Stimulated activated naive B cell treated with anti-CD40 and anti-IgM and Interleukin-4, amounts not matched to agents 10 μg/mL and 1 μg/mL and 100 μg/mL, for 72 hours (primary cell): ENCODE data around the gene HPRT1.
"Not testable (repeated sequence)": the region's sequence is repeated elsewhere in the genome, so short reads cannot be mapped to it uniquely, and the experiment has no call there.

Experiments used
- ATAC-seq, 2 donors: fragments of 150-1000 bp; cut with Tn5 transposase; replicated peaks; 2 replicates each; pipeline ENCODE4 v1.10.0; 2021; ENCODE audit warnings: moderate library complexity in 1 of 2
- DNase-seq: peaks from one replicate; pipeline ENCODE4 v3.0.0; 2021
- H3K27ac Mint-ChIP-seq: one replicate; pipeline ENCODE4 v1.8.0; 2022; ENCODE audit warnings: mild to moderate bottlenecking, mixed read lengths
- H3K27me3 Mint-ChIP-seq, 2 donors: one replicate each; pipeline ENCODE4 v1.8.0; 2022; ENCODE audit warnings: mixed read lengths in 2 of 2
- H3K36me3 Mint-ChIP-seq, 2 donors: one replicate each; pipeline ENCODE4 v1.8.0; 2022; ENCODE audit warnings: mixed read lengths in 2 of 2, mild to moderate bottlenecking in 1 of 2
- H3K4me1 Mint-ChIP-seq, 2 donors: one replicate each; pipeline ENCODE4 v1.8.0; 2022; ENCODE audit warnings: mixed read lengths in 2 of 2, mild to moderate bottlenecking in 1 of 2
- H3K4me3 Mint-ChIP-seq, 2 donors: one replicate each; pipeline ENCODE4 v1.8.0; 2022; ENCODE audit warnings: mild to moderate bottlenecking in 2 of 2, mixed read lengths in 2 of 2, moderate library complexity in 1 of 2
- H3K9me3 Mint-ChIP-seq, 2 donors: one replicate each; pipeline ENCODE4 v1.8.0; 2022; ENCODE audit warnings: mixed read lengths in 2 of 2, mild to moderate bottlenecking in 1 of 2

Gene HPRT1

GRCh38 chrX:134457708-134458107 is 2.3 kb upstream of the HPRT1 start:
- H3K4me3 Mint-ChIP-seq, result no peak overlapping the region
- no peak for ATAC-seq
- H3K9me3 Mint-ChIP-seq, result peaks cover 0 to under 1% of the 10 kb centered on the region in 2 donors
- DNase-seq, result no peak
- peaks cover 0 to under 1% of the 10 kb centered on the region in 2 donors for H3K27me3 Mint-ChIP-seq
- H3K36me3 Mint-ChIP-seq, result peaks cover under 1% of the 10 kb centered on the region in 2 donors
- peak overlapping the region; percentile 31 for H3K27ac Mint-ChIP-seq
- peaks cover under 1% of the 10 kb centered on the region in 2 donors for H3K4me1 Mint-ChIP-seq

GRCh38 chrX:134459683-134460004 is 321 bp upstream of the HPRT1 start:
- Mint-ChIP-seq H3K36me3 (no peaks in the 10 kb centered on the region), H3K4me3 (peak overlapping the region; percentile 83 to 92), H3K4me1 (no peaks in the 10 kb centered on the region), H3K27me3 (no peaks in the 10 kb centered on the region), H3K27ac (peak overlapping the region; percentile 9), H3K9me3 (no peaks in the 10 kb centered on the region)
- ATAC-seq (peak; percentile 6 to 7), DNase-seq (no peak)

GRCh38 chrX:134460862-134461220 is 876 bp downstream of the HPRT1 start:
- Mint-ChIP-seq H3K4me1 (no peaks in the 10 kb centered on the region), H3K9me3 (no peaks in the 10 kb centered on the region), H3K36me3 (no peaks in the 10 kb centered on the region), H3K27me3 (no peaks in the 10 kb centered on the region), H3K27ac (peak overlapping the region; percentile 89), H3K4me3 (peak overlapping the region; percentile 88 to 92)
- no peak for DNase-seq
- no peak for ATAC-seq

- Mint-ChIP-seq H3K27me3 (no peaks in the 10 kb centered on the region), H3K36me3 (no peaks in the 10 kb centered on the region), H3K4me1 (no peaks in the 10 kb centered on the region), H3K4me3 (peak overlapping the region; percentile 88 to 92), H3K27ac (no peak overlapping the region), H3K9me3 (no peaks in the 10 kb centered on the region)
- ATAC-seq (no peak), DNase-seq (no peak)
Observed at GRCh38 chrX:134461437-134461836, 1.5 kb downstream of the HPRT1 start.

GRCh38 chrX:134462927-134463326 is 3.0 kb downstream of the HPRT1 start:
- Mint-ChIP-seq H3K27ac (no peak overlapping the region), H3K4me3 (no peak overlapping the region), H3K4me1 (no peaks in the 10 kb centered on the region), H3K36me3 (no peaks in the 10 kb centered on the region), H3K27me3 (no peaks in the 10 kb centered on the region), H3K9me3 (no peaks in the 10 kb centered on the region)
- no peak for ATAC-seq
- no peak for DNase-seq

- DNase-seq, H3K9me3 Mint-ChIP-seq, H3K36me3 Mint-ChIP-seq, H3K27ac Mint-ChIP-seq, ATAC-seq, H3K27me3 Mint-ChIP-seq, H3K4me3 Mint-ChIP-seq, H3K4me1 Mint-ChIP-seq: not testable (repeated sequence)
Observed at GRCh38 chrX:134464453-134464852, 4.5 kb downstream of the HPRT1 start.

- H3K27me3 Mint-ChIP-seq, result no peaks in the 10 kb centered on the region
- H3K36me3 Mint-ChIP-seq, result peaks cover 0 to 3% of the 10 kb centered on the region in 2 donors
- DNase-seq (no peak), ATAC-seq (no peak)
- H3K9me3 Mint-ChIP-seq, result no peaks in the 10 kb centered on the region
- no peak overlapping the region for H3K27ac Mint-ChIP-seq
- H3K4me1 Mint-ChIP-seq, result peaks cover 0 to 2% of the 10 kb centered on the region in 2 donors
- no peak overlapping the region for H3K4me3 Mint-ChIP-seq
Observed at GRCh38 chrX:134469486-134469885, 9.5 kb downstream of the HPRT1 start.

GRCh38 chrX:134470013-134470412 is 10.0 kb downstream of the HPRT1 start:
- peaks cover 0 to 2% of the 10 kb centered on the region in 2 donors for H3K4me1 Mint-ChIP-seq

GRCh38 chrX:134472041-134472440 is 12.1 kb downstream of the HPRT1 start:
- Mint-ChIP-seq H3K4me1 (peaks cover 0 to 2% of the 10 kb centered on the region in 2 donors), H3K27ac (no peak overlapping the region), H3K27me3 (no peaks in the 10 kb centered on the region), H3K4me3 (no peak overlapping the region), H3K36me3 (peaks cover 3 to 4% of the 10 kb centered on the region in 2 donors), H3K9me3 (no peaks in the 10 kb centered on the region)
- ATAC-seq (no peak), DNase-seq (no peak)

More at GRCh38 chrX:134470013-134470412, 10.0 kb downstream of the HPRT1 start:
- no peak overlapping the region for H3K27ac Mint-ChIP-seq
- DNase-seq (no peak), ATAC-seq (no peak)
- no peak overlapping the region for H3K4me3 Mint-ChIP-seq
- no peaks in the 10 kb centered on the region for H3K27me3 Mint-ChIP-seq
- no peaks in the 10 kb centered on the region for H3K9me3 Mint-ChIP-seq
- H3K36me3 Mint-ChIP-seq, result peaks cover 0 to 3% of the 10 kb centered on the region in 2 donors

GRCh38 chrX:134476284-134476683 is 16.3 kb downstream of the HPRT1 start:
- no peaks in the 10 kb centered on the region for H3K27me3 Mint-ChIP-seq

GRCh38 chrX:134478374-134478773 is 18.4 kb downstream of the HPRT1 start:
- Mint-ChIP-seq H3K27me3 (no peaks in the 10 kb centered on the region), H3K36me3 (peaks cover 0 to 7% of the 10 kb centered on the region in 2 donors), H3K4me3 (no peak overlapping the region), H3K27ac (no peak overlapping the region), H3K9me3 (no peaks in the 10 kb centered on the region), H3K4me1 (no peaks in the 10 kb centered on the region)
- ATAC-seq (no peak), DNase-seq (no peak)

More at GRCh38 chrX:134476284-134476683, 16.3 kb downstream of the HPRT1 start:
- Mint-ChIP-seq H3K4me3 (no peak overlapping the region), H3K27ac (no peak overlapping the region), H3K4me1 (no peaks in the 10 kb centered on the region), H3K36me3 (peaks cover 3 to 6% of the 10 kb centered on the region in 2 donors), H3K9me3 (no peaks in the 10 kb centered on the region)
- ATAC-seq, result no peak
- no peak for DNase-seq

- H3K4me1 Mint-ChIP-seq, result no peaks in the 10 kb centered on the region
- ATAC-seq (no peak), DNase-seq (no peak)
- no peaks in the 10 kb centered on the region for H3K27me3 Mint-ChIP-seq
- H3K4me3 Mint-ChIP-seq, result no peak overlapping the region
- peaks cover 0 to 7% of the 10 kb centered on the region in 2 donors for H3K36me3 Mint-ChIP-seq
- H3K9me3 Mint-ChIP-seq, result no peaks in the 10 kb centered on the region
- no peak overlapping the region for H3K27ac Mint-ChIP-seq
Observed at GRCh38 chrX:134480061-134480460, 20.1 kb downstream of the HPRT1 start.

- no peak overlapping the region for H3K4me3 Mint-ChIP-seq
- peaks cover 0 to 4% of the 10 kb centered on the region in 2 donors for H3K36me3 Mint-ChIP-seq
- no peak overlapping the region for H3K27ac Mint-ChIP-seq
- ATAC-seq, result no peak
- no peaks in the 10 kb centered on the region for H3K4me1 Mint-ChIP-seq
- H3K9me3 Mint-ChIP-seq, result no peaks in the 10 kb centered on the region
- no peaks in the 10 kb centered on the region for H3K27me3 Mint-ChIP-seq
- DNase-seq, result no peak
Observed at GRCh38 chrX:134481339-134481738, 21.4 kb downstream of the HPRT1 start.

- peaks cover 0 to 3% of the 10 kb centered on the region in 2 donors for H3K36me3 Mint-ChIP-seq
- no peak overlapping the region for H3K27ac Mint-ChIP-seq
- H3K27me3 Mint-ChIP-seq, result no peaks in the 10 kb centered on the region
- no peaks in the 10 kb centered on the region for H3K9me3 Mint-ChIP-seq
- H3K4me3 Mint-ChIP-seq, result no peak overlapping the region
- no peaks in the 10 kb centered on the region for H3K4me1 Mint-ChIP-seq
- DNase-seq (no peak), ATAC-seq (no peak)
Observed at GRCh38 chrX:134482371-134482770, 22.4 kb downstream of the HPRT1 start.

- no peak for ATAC-seq
- no peaks in the 10 kb centered on the region for H3K9me3 Mint-ChIP-seq
- H3K27ac Mint-ChIP-seq, result no peak overlapping the region
- no peak overlapping the region for H3K4me3 Mint-ChIP-seq
- H3K4me1 Mint-ChIP-seq, result no peaks in the 10 kb centered on the region
- peaks cover 0 to 3% of the 10 kb centered on the region in 2 donors for H3K36me3 Mint-ChIP-seq
- DNase-seq, result no peak
- H3K27me3 Mint-ChIP-seq, result no peaks in the 10 kb centered on the region
Observed at GRCh38 chrX:134484039-134484438, 24.1 kb downstream of the HPRT1 start.

- H3K9me3 Mint-ChIP-seq, result no peaks in the 10 kb centered on the region
Observed at GRCh38 chrX:134501941-134502340, 42.0 kb downstream of the HPRT1 start.

More at GRCh38 chrX:134501941-134502340, 42.0 kb downstream of the HPRT1 start:
- Mint-ChIP-seq H3K27me3 (no peaks in the 10 kb centered on the region), H3K4me1 (peaks cover 0 to 3% of the 10 kb centered on the region in 2 donors), H3K27ac (no peak overlapping the region), H3K36me3 (peaks cover 18 to 22% of the 10 kb centered on the region in 2 donors), H3K4me3 (no peak overlapping the region)
- ATAC-seq (no peak), DNase-seq (no peak)
